Activated T-cell treated with anti-CD3 and anti-CD28 coated beads, Interleukin-2, amount 50 U/mL, for 72 hours (primary cell): Measurements from ENCODE around the gene PTGER1. TPM values are rescaled to one million over a fixed set of nuclear protein-coding genes. Genes with fewer than 3 reads are reported as not detected.

Source experiments
- ATAC-seq, 2 donors: fragments of 150-1000 bp; cut with Tn5 transposase; replicated peaks in 1 of 2; 2 replicates each; pipeline ENCODE4 v1.10.0; 2021; ENCODE audit warnings: moderate library complexity in 2 of 2, mild to moderate bottlenecking in 1 of 2
- DNase-seq, 2 donors: peaks; one replicate each; pipeline ENCODE4 v3.0.0; 2021 to 2022; ENCODE audit warnings: mixed read lengths in 1 of 2
- H3K27ac Mint-ChIP-seq: one replicate; pipeline ENCODE4 v1.8.0; 2022; ENCODE audit warnings: mild to moderate bottlenecking, moderate library complexity, mixed read lengths
- H3K27me3 Mint-ChIP-seq: one replicate; pipeline ENCODE4 v1.8.0; 2022; ENCODE audit warnings: low read depth, mixed read lengths
- H3K36me3 Mint-ChIP-seq, 2 donors: one replicate each; pipeline ENCODE4 v1.8.0; 2022; ENCODE audit warnings: mixed read lengths in 2 of 2, mild to moderate bottlenecking in 1 of 2; ENCODE audit not compliant: insufficient read depth in 2 of 2
- H3K4me1 Mint-ChIP-seq: one replicate; pipeline ENCODE4 v1.8.0; 2022; ENCODE audit warnings: low read depth, mixed read lengths
- H3K4me3 Mint-ChIP-seq, 2 donors: one replicate each; pipeline ENCODE4 v1.8.0; 2022; ENCODE audit warnings: mild to moderate bottlenecking in 2 of 2, mixed read lengths in 2 of 2, moderate library complexity in 2 of 2
- H3K9me3 Mint-ChIP-seq, 2 donors: one replicate each; pipeline ENCODE4 v1.8.0; 2022; ENCODE audit warnings: mixed read lengths in 2 of 2
- total RNA-seq, 2 donors: library from RNA; stranded (reverse); gene quantifications; one replicate each; pipeline ENCODE4 v1.2.3, GENCODE V29; 2022

PTGER1 gene
- total RNA-seq = under 1 TPM; 0.38 to 0.39 TPM

GRCh38 chr19:14475251-14476073, at the start of gene PTGER1:
Gene PTGER1 (minus strand): TSS chr19:14475354. CDS start chr19:14474320, 1,034 bp downstream.
- Mint-ChIP-seq H3K27me3 (peaks cover 17% of the 10 kb centered on the region), H3K27ac (no peak within 1 kb of the TSS), H3K36me3 (no peaks in the 10 kb centered on the region), H3K9me3 (no peaks in the 10 kb centered on the region), H3K4me1 (peaks cover 36% of the 10 kb centered on the region), H3K4me3 (peak within 1 kb of the TSS; percentile 67 to 70)
- ATAC-seq (peak; percentile 68 to 72), DNase-seq (peak; percentile 67 to 70)

- ATAC-seq (no peak), DNase-seq (no peak)
- H3K27me3 Mint-ChIP-seq = no peaks in the 10 kb centered on the region
- H3K4me3 Mint-ChIP-seq = peak overlapping the region in 1 of 2 donors; percentile 89
- H3K9me3 Mint-ChIP-seq = no peaks in the 10 kb centered on the region
- peak overlapping the region; percentile 48 for H3K27ac Mint-ChIP-seq
- H3K4me1 Mint-ChIP-seq = peaks cover 56% of the 10 kb centered on the region
- peaks cover 15 to 20% of the 10 kb centered on the region in 2 donors for H3K36me3 Mint-ChIP-seq
Measured at GRCh38 chr19:14520543-14520942, 45.4 kb upstream of the PTGER1 start.

- Mint-ChIP-seq H3K4me1 (peaks cover 62% of the 10 kb centered on the region), H3K27me3 (no peaks in the 10 kb centered on the region), H3K4me3 (peak overlapping the region; percentile 88 to 89), H3K36me3 (peaks cover 19 to 25% of the 10 kb centered on the region in 2 donors), H3K9me3 (no peaks in the 10 kb centered on the region), H3K27ac (peak overlapping the region; percentile 84)
- ATAC-seq (peak in 1 of 2 donors; percentile 15), DNase-seq (peak in 1 of 2 donors; percentile 48)
Measured at GRCh38 chr19:14519860-14520407, 44.8 kb upstream of the PTGER1 start.

- H3K4me1 Mint-ChIP-seq = peaks cover 67% of the 10 kb centered on the region
- no peaks in the 10 kb centered on the region for H3K27me3 Mint-ChIP-seq
- peak overlapping the region; percentile 95 for H3K27ac Mint-ChIP-seq
- H3K36me3 Mint-ChIP-seq = peaks cover 22 to 30% of the 10 kb centered on the region in 2 donors
- ATAC-seq = no peak
- no peaks in the 10 kb centered on the region for H3K9me3 Mint-ChIP-seq
- peak overlapping the region; percentile 88 to 89 for H3K4me3 Mint-ChIP-seq
- no peak for DNase-seq
Measured at GRCh38 chr19:14519245-14519859, 44.2 kb upstream of the PTGER1 start.

GRCh38 chr19:14517840-14518505, 42.8 kb upstream of the PTGER1 start, which contains the start of gene DNAJB1:
Gene DNAJB1 (minus strand): TSS chr19:14518397. CDS start chr19:14518349, 48 bp downstream.
- peaks cover 22 to 30% of the 10 kb centered on the region in 2 donors for H3K36me3 Mint-ChIP-seq
- peak within 1 kb of the TSS; percentile 88 to 89 for H3K4me3 Mint-ChIP-seq
- DNase-seq = peak; percentile 84 to 86
- no peaks in the 10 kb centered on the region for H3K27me3 Mint-ChIP-seq
- peaks cover 74% of the 10 kb centered on the region for H3K4me1 Mint-ChIP-seq
- ATAC-seq = peak; percentile 65 to 72
- peak within 1 kb of the TSS; percentile 99 for H3K27ac Mint-ChIP-seq
- no peaks in the 10 kb centered on the region for H3K9me3 Mint-ChIP-seq

GRCh38 chr19:14517446-14517839, 42.3 kb upstream of the PTGER1 start:
- Mint-ChIP-seq H3K9me3 (no peaks in the 10 kb centered on the region), H3K4me3 (peak overlapping the region; percentile 88 to 89), H3K36me3 (peaks cover 22 to 30% of the 10 kb centered on the region in 2 donors), H3K4me1 (peaks cover 69% of the 10 kb centered on the region), H3K27ac (peak overlapping the region; percentile 99), H3K27me3 (no peaks in the 10 kb centered on the region)
- DNase-seq (no peak), ATAC-seq (no peak)

GRCh38 chr19:14516746-14517438, 41.7 kb upstream of the PTGER1 start:
- Mint-ChIP-seq H3K4me1 (peaks cover 63% of the 10 kb centered on the region), H3K9me3 (no peaks in the 10 kb centered on the region), H3K4me3 (peak overlapping the region; percentile 88 to 89), H3K27ac (peak overlapping the region; percentile 99), H3K36me3 (peaks cover 22 to 30% of the 10 kb centered on the region in 2 donors), H3K27me3 (no peaks in the 10 kb centered on the region)
- no peak for DNase-seq
- no peak for ATAC-seq

- Mint-ChIP-seq H3K27ac (peak overlapping the region; percentile 99), H3K4me1 (peaks cover 61% of the 10 kb centered on the region), H3K9me3 (no peaks in the 10 kb centered on the region), H3K36me3 (peaks cover 22 to 30% of the 10 kb centered on the region in 2 donors), H3K27me3 (no peaks in the 10 kb centered on the region), H3K4me3 (peak overlapping the region; percentile 88 to 89)
- no peak for ATAC-seq
- DNase-seq = no peak
Measured at GRCh38 chr19:14516048-14516534, 40.9 kb upstream of the PTGER1 start.

GRCh38 chr19:14515501-14516047, 40.4 kb upstream of the PTGER1 start:
- DNase-seq = no peak
- H3K36me3 Mint-ChIP-seq = peaks cover 22 to 30% of the 10 kb centered on the region in 2 donors
- peak overlapping the region; percentile 99 for H3K27ac Mint-ChIP-seq
- peak overlapping the region; percentile 88 to 89 for H3K4me3 Mint-ChIP-seq
- no peaks in the 10 kb centered on the region for H3K27me3 Mint-ChIP-seq
- ATAC-seq = no peak
- peaks cover 66% of the 10 kb centered on the region for H3K4me1 Mint-ChIP-seq
- no peaks in the 10 kb centered on the region for H3K9me3 Mint-ChIP-seq

GRCh38 chr19:14514215-14514863, 39.2 kb upstream of the PTGER1 start:
- H3K4me3 Mint-ChIP-seq = peak overlapping the region; percentile 88 to 89
- H3K27ac Mint-ChIP-seq = peak overlapping the region; percentile 99
- ATAC-seq = no peak
- no peaks in the 10 kb centered on the region for H3K27me3 Mint-ChIP-seq
- peaks cover 22 to 30% of the 10 kb centered on the region in 2 donors for H3K36me3 Mint-ChIP-seq
- peaks cover 66% of the 10 kb centered on the region for H3K4me1 Mint-ChIP-seq
- H3K9me3 Mint-ChIP-seq = no peaks in the 10 kb centered on the region
- DNase-seq = no peak

GRCh38 chr19:14512406-14512961, 37.3 kb upstream of the PTGER1 start:
- no peak overlapping the region for H3K27ac Mint-ChIP-seq
- H3K4me1 Mint-ChIP-seq = peaks cover 70% of the 10 kb centered on the region

More at GRCh38 chr19:14512406-14512961, 37.3 kb upstream of the PTGER1 start:
- Mint-ChIP-seq H3K27me3 (no peaks in the 10 kb centered on the region), H3K4me3 (no peak overlapping the region), H3K9me3 (no peaks in the 10 kb centered on the region), H3K36me3 (peaks cover 19 to 27% of the 10 kb centered on the region in 2 donors)
- ATAC-seq = no peak
- no peak for DNase-seq
